Fibroblast of peridontal ligament (primary cell): ENCODE data around the gene LRIF1.
"Not testable (repeated sequence)": the region's sequence is repeated elsewhere in the genome, so short reads cannot be mapped to it uniquely, and the experiment has no call there.

Experiments used
- DNase-seq: peaks from one replicate; pipeline ENCODE4 v3.0.0-alpha.2; 2010; ENCODE audit errors: extremely low read depth

Gene LRIF1, protein sequence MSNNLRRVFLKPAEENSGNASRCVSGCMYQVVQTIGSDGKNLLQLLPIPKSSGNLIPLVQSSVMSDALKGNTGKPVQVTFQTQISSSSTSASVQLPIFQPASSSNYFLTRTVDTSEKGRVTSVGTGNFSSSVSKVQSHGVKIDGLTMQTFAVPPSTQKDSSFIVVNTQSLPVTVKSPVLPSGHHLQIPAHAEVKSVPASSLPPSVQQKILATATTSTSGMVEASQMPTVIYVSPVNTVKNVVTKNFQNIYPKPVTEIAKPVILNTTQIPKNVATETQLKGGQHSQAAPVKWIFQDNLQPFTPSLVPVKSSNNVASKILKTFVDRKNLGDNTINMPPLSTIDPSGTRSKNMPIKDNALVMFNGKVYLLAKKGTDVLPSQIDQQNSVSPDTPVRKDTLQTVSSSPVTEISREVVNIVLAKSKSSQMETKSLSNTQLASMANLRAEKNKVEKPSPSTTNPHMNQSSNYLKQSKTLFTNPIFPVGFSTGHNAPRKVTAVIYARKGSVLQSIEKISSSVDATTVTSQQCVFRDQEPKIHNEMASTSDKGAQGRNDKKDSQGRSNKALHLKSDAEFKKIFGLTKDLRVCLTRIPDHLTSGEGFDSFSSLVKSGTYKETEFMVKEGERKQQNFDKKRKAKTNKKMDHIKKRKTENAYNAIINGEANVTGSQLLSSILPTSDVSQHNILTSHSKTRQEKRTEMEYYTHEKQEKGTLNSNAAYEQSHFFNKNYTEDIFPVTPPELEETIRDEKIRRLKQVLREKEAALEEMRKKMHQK

DNA sequence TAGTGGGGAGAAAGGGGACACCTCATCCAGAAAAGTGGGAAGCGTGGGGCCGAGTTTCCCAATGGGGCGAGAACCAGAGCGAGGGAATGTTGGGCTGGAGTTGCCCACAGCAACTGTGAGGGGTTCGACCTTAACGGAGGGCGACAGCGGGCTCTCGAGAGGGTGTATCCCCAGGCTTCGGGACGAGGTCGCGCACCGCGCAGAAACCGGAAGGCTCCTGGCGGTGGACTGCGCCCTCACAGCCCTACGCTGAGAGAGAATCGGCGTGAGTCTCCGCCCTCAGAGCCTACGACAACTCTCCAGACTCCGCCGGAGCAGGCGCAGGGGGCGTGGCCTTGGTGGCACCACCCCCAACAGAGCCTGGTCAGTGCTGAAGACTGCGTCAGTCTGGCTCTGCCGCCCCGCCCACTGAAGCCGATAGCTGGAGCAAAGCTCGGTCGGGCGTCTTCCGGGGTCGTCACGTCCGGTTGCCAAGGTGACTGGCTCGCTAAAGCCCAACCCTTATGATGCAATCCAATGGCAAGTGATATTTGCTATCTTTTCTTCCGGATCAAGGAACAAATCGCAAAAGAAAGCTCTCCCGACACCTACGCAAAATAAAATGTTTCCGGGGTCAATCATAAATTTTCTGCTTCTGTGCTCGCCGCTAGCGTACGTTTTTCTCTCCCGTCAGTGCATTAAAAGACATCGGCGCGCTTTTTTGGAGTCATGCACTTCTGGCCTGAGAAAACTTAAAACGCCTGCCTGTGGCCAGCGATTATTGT lies at the start of gene LRIF1:
LRIF1 (minus strand) TSS at position 232 of the 764 bp plus-strand sequence. CDS start 234 bp downstream, outside the sequence.
- peak; percentile 99 for DNase-seq

- DNase-seq = no peak
Observed at GRCh38 chr1:111008031-111008430, 44.3 kb upstream of the LRIF1 start.

DNA sequence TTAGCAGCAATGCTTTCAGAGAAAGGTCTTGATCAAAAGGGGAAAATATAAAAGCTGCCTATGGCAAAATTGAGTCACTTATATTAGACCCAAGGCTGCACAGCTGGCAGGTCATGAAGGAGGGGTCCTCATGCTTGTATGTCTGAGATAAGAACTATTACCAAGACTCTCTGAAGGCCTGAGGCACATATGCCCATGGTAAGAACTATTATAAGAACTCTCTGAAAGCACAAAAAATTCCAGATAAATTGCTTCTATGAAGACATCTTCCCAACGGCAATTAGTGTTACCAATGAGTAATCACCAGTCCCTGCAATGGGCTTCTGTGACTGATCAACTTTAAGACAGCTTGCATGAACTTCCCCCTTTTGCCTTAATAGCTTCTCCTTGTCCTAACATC lies 42.8 kb upstream of the LRIF1 start:
- no peak for DNase-seq

DNA sequence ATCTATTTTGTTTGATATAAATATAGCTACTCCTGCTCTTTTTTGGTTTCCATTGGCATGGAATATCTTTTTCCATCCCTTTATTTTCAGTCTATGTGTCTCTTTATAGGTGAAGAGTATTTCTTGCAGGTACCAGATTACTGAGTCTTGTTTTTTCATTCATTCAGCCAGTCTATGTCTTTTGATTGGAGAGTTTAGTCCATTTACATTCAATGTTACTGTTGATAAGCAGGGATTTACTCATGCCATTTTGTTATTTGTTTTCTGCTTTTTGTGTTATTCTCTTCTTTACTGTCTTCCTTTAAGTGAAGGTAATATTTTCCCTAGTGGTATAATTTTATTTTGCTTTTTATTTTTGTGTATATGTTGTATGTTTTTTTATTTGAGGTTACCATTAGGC lies 35.9 kb upstream of the LRIF1 start:
- not testable (repeated sequence) for DNase-seq

DNA sequence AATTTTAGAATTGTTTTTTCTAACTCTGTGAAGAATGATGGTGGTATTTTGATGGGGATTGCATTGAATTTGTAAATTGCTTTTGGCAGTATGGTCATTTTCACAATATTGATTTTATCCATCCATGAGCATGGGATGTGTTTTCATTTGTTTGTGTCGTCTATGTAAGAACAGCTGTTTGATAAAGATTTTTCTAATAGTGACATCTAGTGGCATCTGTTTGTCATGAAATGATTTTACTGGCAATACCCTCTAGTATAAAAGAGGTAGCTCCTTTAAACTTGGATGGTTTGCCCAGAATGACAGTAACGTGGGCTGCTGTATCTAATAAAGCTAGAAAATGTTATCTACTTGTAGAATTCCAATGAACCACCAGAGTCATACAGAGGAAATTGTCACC lies 28.6 kb upstream of the LRIF1 start:
- peak; percentile 34 for DNase-seq

DNA sequence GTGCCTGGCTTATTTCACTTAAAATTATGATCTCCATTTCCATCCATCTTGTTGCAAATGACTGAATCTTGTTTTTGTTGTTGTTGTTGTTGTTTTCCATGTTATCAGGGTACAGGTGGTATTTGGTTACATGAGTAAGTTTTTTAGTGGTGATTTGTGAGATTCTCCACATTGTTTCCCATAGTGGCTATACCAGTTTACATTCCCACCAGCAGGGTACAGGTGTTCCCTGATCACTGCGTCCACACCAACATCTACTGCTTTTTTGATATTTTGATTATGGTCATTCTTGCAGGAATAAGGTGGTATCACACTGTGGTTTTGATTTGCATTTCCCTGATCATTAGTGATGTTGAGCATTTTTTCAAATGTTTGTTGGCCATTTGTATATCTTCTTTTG lies 27.6 kb upstream of the LRIF1 start:
- DNase-seq = not testable (repeated sequence)

DNA sequence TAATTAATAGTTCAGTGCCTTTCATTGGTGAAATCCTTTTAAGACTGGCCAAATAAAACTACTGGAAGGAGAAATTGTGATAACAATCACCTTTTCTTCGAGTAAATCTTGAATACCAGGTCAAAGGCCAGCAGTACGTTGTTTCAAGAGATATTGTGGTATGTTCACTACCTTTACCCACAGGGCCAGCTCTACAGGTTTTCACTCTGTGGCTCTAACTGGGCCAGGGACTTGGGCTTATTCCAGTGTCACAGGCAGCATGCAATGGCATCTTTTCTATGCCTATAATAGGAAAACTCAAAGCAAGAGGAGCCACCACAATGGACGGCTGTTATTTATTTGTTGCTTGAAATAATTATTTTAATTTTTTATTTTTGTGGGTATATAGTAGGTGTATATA lies 26.8 kb upstream of the LRIF1 start:
- DNase-seq = no peak

GRCh38 chr1:110986407-110986891 lies 22.7 kb upstream of the LRIF1 start:
- DNase-seq = no peak

GRCh38 chr1:110982320-110982719 lies 18.6 kb upstream of the LRIF1 start:
- no peak for DNase-seq

DNA sequence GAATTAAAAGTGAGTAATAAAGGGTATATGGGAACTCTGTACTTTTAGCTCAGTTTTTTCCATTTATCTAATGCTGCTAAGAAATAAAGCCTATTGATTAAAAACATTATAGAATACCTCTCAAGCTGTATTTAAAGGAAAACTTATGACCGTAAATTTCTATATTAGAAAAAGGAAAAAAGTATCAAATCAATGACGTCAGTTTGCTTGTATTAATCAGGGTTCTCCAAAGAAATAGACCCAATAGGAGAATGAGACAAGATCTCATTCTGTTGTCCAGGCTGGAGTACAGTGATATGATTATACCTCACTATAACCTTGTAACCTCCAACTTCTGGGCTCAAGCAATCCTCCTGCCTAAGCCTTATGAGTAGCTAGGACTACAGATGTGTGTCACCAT lies 15.4 kb upstream of the LRIF1 start:
- DNase-seq = no peak

GRCh38 chr1:110976089-110976488 lies 12.4 kb upstream of the LRIF1 start:
- peak; percentile 8 for DNase-seq

DNA sequence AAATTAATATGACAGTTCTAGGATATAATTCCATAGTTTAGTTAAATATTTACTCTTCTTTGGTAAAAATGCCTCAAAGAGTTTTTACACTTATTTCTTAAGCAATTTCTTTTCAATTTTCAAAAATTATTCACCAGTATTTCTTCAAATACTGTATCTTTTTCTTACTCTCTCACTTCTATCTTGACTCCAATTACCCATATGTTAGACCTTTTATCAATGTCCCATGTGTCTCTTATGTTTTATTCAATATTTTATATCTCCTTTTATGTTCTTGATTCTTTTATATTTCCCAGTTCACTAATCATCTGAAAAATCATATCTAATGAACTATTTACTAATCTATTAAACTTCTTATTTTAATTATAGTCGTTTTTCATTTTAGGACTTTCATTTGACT lies 11.5 kb upstream of the LRIF1 start:
- DNase-seq = no peak

DNA sequence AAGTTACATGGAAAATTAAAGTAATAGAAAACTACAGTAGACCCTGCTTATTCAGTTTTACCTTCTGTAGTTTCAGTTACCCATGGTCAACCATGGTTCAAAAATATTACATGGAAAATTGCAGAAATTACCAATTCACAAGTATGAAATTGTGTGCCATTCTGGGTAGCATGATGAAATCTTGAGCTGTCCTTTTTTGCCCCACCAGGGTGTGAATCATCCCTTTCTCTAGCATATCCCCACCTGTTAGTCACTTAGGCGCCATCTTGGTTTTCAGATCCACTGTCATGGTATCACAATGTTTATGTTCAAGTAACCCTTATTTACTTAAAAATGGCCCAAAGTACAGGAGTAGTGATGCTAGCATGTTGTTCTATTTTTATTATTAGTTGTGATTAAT lies 3.5 kb upstream of the LRIF1 start:
- no peak for DNase-seq

DNA sequence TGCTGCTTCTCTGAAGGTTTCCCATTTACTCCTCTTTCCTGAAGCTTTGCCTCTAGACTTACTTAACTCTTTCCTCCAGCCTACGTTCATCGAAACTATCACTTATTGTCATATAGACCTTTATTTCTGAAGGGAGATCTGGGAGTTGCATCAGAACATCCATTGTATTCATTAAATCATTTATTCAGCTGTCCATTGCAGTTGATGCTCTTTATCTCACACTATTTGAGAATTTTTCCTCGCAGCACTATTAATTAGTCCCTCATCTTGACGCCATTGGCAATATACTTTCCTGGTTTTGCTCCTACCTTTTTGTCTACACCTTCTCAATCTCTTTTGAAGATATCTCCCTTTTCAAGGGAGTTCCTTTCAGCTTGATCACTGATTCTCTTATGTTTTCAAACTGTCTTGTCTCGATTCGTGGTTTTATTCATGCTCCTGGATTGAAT lies 757 bp upstream of the LRIF1 start:
- no peak for DNase-seq

DNA sequence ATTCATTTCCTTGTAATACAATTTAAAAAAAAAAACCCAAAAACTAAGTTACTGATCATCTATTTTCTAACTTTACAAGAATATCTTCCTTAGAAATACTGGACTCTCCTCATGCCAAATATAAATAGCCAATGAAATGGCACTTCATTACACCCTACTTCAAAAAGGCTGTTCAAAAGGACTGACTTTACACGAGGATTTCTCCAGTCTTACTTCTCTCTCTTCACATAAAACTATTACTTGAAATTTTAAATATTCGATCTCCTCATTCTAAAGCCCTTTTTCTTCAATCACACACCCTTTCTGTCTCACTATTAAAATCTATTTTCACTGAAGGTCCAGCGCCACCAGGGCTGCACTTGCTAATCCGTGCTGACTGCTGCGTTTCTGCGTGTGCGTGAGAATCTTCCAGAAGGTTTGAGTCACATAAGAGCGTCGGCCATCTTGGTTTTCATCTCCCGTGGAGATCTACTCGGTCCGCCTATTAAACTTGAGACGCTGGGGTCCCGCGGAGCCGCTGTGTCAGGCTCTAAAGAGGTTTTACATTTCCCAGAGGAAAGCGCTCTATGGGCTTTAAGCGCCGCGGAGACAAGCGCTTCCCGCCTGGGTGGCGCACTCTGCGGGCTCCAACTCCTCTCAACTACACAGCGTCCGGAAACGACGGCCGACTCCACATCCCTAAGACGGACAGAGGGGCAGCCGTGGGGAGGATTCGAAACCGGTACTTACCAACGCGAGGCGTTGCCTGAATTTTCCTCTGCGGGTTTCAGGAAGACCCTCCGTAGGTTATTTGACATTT lies 631 bp downstream of the LRIF1 start:
- DNase-seq = peak; percentile 88

DNA sequence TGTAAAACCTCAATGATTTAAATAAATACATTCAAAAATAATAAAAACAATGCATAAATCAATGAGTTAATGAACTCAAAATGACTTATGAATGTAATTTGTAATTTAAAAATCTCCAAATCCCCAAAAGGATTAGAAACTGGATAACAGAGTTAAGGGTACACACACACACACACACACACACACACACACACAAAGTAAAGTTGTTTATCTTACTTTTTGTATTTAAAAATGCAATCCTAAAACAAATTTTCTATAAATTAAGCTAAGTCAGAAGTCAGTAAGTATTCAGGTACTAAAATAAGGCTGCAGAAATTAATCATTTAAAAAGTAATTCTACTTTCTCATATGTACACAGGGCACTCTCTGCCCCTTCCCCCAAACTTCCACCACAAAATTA lies 1.8 kb downstream of the LRIF1 start:
- no peak for DNase-seq

DNA sequence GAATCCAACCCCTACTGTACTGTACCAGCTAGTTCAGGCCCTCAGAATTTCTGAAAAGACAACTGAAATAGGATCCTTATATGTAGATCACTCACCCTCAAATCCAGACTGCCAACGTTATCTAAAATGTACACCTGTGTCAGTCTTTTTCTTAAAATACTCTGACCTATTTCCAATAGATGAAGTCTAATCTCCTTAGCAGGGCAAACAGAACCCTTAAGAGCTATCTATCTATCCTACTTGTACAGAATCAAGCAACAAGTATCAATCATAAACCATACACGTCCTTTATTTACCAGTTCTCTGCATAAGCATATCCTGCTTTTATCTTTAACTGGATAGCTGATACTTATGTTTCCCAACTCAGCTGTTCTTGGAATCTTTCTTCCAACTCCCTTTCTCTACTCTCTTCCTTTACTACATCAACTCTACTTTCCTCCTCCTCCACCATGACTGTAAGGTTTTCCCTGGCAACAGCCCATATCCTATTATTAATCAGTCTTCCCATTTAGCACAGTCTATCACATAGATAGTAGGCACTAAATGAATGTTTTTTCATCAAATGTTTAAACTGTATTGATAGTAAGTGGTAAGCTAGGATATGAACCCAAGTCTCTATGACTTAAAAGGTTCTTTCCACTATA lies 2.8 kb downstream of the LRIF1 start:
- DNase-seq = no peak

DNA sequence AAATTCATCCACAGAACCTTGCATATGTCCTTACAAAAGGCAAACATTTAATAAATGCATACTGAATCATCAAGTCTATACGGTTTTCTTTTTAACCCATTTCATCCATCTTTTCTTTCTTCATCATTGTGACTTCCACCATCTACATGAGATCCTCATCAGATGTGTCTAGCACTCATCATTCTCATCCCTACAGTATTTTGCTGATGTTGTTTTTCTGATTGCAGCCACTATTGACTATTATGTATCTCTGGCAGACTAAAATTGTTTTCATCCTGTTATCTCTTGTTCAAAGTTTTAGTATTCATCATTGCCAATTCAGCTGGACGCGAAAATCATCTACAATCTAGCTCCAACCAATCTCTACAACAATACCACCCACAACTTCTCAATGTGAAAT lies 5.9 kb downstream of the LRIF1 start:
- no peak for DNase-seq

DNA sequence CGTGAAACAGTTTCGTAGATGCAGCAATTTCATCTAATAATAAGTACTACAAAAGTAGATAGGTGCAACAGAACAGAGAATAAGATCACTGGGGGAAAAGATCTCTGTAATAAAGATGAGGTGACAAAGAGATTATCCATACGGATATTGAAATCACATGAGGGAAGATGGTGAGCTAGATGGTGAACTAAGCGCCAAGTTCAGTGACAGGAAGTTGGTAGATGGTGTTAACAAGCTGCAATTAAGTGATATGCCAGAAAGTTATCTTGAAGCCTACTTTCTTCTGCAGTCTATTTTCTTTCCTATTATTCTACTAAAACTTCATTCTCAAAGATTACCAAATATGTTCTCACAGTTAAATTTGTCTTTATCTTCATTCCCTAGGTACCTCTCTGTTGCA lies 7.1 kb downstream of the LRIF1 start:
- no peak for DNase-seq

GRCh38 chr1:110953031-110953430 lies 10.7 kb downstream of the LRIF1 start:
- DNase-seq = no peak

- DNase-seq = no peak
Observed at GRCh38 chr1:110952031-110952430, 11.7 kb downstream of the LRIF1 start.
